Right lobe of liver (tissue), 4 donors: ENCODE measurements around the gene MPST.

Experiments used
- CTCF ChIP-seq, 4 donors: fragments of 200-600 bp in 3 of 4; fragments of 450-650 bp in 1 of 4; IDR thresholded peaks; one replicate each; pipeline versions ENCODE4 v1.5.1 to v1.8.0; 2016 to 2022; ENCODE audit warnings: antibody characterized with exemption in 4 of 4, mild to moderate bottlenecking in 2 of 4
- POLR2A ChIP-seq: fragments of 450-650 bp; IDR thresholded peaks from one replicate; pipeline ENCODE4 v1.6.1; 2017; ENCODE audit warnings: antibody characterized with exemption, mild to moderate bottlenecking
- donor health status: DM: no; HTN: no; CAD: no.
- donor health status: DM: no; HTN: no; CAD: no.
- donor health status: DM: no; HTN: yes; CAD: no.

DNA sequence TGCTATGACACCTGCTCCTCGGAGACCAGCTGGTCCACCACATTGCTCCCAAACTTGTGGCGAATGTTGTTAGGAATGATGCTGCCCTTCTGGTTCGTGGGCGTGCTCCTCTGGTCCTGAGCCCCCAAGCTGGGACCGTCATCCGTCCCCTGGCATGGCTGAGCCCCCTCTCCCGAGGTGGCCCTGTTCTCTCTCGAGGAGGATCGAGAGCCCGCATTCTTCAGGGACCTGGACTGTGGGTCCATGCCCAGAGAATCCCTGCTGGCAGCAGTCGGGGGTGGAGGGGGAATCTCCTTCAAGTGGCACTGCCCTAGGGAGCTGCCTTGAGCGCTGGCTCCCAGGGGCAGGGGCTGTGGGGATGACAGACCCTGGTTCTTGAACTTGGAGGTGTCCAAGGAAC is 17.7 kb upstream of the MPST start:
- no peak for TF ChIP-seq POLR2A
- no peak for TF ChIP-seq CTCF (IDR thresholded peaks at IDR 0.05)
